ENCODE results near the gene NR4A1. TPM values are rescaled to one million over a fixed set of nuclear protein-coding genes. Genes with fewer than 3 reads are reported as not detected.
A peak's percentile ranks its signal among the peaks of the same experiment; 100 is the strongest.

Gene NR4A1
- total RNA-seq, 6 donors from 2014 or later, result 88.3 to 202 (median 156) TPM

DNA sequence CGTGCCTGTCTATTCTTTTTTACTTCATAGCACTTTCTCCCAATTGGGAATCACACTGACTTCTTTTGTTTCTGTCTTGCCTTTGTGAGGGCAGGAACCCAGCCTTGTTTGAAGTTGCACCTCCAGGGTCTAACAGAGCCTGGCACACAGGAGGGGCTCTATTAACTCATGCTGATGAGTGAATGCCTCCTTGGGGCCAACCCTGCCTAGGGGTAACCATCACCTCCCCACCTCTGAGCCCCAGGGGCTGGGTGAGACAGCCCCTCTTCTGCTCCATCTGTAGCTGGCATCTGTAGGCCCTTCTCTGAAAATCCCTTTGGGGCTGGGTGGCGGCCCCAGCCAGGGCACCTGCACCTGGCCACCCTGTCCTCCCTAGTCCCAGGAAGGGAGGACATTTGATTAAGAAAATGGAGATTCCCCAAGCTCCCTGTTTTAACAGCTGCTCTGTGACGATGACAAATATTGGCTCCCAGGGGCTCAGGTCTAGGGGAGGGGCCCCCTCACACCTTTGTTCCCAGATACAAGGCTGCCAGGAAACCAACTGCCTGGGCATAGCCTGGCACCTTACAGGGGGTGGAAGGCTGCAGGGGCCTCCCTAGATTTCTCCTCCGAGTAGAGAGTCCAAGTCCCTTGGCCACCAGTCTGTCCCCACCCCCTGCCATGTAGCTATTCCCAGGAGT, 32.7 kb upstream of the NR4A1 start:
- WGBS, 2 donors, result 68 to 90% methylated on average over 1 to 4 of the region's 4 CpGs
- DNase-seq, result no peak
- TF ChIP-seq EP300 (IDR thresholded peaks at IDR 0.05) (no peak), POLR2A (IDR thresholded peaks at IDR 0.05) (no peak), POLR2AphosphoS5 (IDR thresholded peaks at IDR 0.05) (peak in 1 of 2 donors; percentile 25)
- H3K4me1 ChIP-seq, result peaks cover 7 to 21% (median 15%) of the 10 kb centered on the region in 4 donors
- H3K36me3 ChIP-seq, result peaks cover 2 to 22% (median 17%) of the 10 kb centered on the region in 4 donors
- no peak for ATAC-seq (ENCODE audit: low FRiP score in 2 of 2)
- no peaks in the 10 kb centered on the region for H3K9me3 ChIP-seq
- no peak overlapping the region for H3K27ac ChIP-seq
- H3K4me3 ChIP-seq, result no peak overlapping the region
- no peaks in the 10 kb centered on the region for H3K27me3 ChIP-seq

DNA sequence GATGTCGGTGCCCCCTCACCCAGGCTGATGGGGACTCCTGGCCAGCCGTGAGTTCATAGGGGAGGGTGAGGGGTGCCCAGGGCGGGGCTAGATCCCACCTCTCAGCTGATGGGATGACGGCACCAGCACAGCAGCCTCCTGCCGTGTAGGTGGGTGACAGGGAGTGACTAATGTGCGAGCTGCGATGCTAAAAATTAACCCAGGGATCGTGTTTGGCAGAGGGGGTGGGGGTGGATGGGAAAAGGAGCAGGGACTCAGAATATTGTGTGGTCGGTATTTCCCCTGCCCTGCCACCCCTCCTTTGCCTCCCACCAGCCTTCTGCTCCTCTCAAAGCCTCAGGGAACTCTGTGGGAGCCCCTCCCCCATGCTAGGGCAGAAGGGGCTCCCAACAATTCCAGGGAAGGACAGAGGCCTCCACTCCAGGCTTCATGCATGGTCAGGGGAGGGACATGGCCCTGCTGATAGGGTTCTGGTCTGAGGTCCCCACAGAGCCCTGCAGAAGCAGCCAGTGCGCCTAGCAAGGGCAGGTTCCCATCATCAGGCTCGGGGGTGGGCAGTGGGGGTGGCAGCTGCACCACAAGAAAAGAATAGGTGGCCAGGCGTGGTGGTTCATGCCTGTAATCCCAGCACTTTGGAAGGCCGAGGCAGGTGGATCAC, 32.0 kb upstream of the NR4A1 start:
- Histone ChIP-seq H3K4me3 (no peak overlapping the region), H3K9me3 (no peaks in the 10 kb centered on the region), H3K27ac (no peak overlapping the region), H3K27me3 (no peaks in the 10 kb centered on the region), H3K4me1 (peaks cover 13 to 27% (median 21%) of the 10 kb centered on the region in 4 donors), H3K36me3 (peaks cover 0 to 15% (median 11%) of the 10 kb centered on the region in 4 donors)
- TF ChIP-seq EP300 (IDR thresholded peaks at IDR 0.05) (no peak), CTCF (IDR thresholded peaks at IDR 0.05) (no peak), POLR2A (IDR thresholded peaks at IDR 0.05) (no peak), POLR2AphosphoS5 (IDR thresholded peaks at IDR 0.05) (no peak)
- WGBS, 2 donors, result 68 to 76% methylated on average over 9 to 13 of the region's 13 CpGs
- no peak for ATAC-seq (ENCODE audit: low FRiP score in 2 of 2)
- DNase-seq, result no peak

- peaks cover 28 to 42% (median 34%) of the 10 kb centered on the region in 4 donors for H3K4me1 ChIP-seq
- H3K36me3 ChIP-seq, result peaks cover 0 to 4% (median under 1%) of the 10 kb centered on the region in 4 donors
- H3K4me3 ChIP-seq, result no peak overlapping the region
- no peaks in the 10 kb centered on the region for H3K9me3 ChIP-seq
- H3K27me3 ChIP-seq, result no peaks in the 10 kb centered on the region
- DNase-seq (peak in 1 of 2 donors; percentile 55), ATAC-seq (ENCODE audit: low FRiP score in 2 of 2) (peak; percentile 22 to 41)
- peak overlapping the region in 1 of 4 donors; percentile 37 for H3K27ac ChIP-seq
- 22 to 33% methylated on average over 8 to 9 of the region's 9 CpGs for WGBS, 2 donors
- TF ChIP-seq CTCF (IDR thresholded peaks at IDR 0.05), result peak; percentile 56 to 81 (median 72)
- no peak for TF ChIP-seq POLR2A (IDR thresholded peaks at IDR 0.05)
- TF ChIP-seq POLR2AphosphoS5 (IDR thresholded peaks at IDR 0.05), result no peak
- no peak for TF ChIP-seq EP300 (IDR thresholded peaks at IDR 0.05)
Observed at GRCh38 chr12:52020539-52021336, 30.5 kb upstream of the NR4A1 start.

DNA sequence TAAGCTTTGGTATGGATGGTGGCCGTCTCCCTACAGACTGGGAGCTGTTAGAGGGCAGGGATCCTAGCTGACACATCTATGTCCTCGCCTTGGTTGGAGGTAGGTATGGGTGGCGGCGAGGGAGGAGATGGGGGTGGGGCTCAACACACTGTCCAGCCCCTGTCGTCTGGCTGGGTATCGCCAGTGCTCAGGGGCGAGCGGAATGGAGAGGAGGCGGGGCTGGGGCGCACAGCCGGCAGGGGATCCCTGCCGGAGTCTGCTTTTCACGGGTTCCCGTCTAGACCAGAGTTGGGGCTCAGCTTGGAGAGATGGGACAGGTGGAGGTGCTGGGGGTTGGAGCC, 28.4 kb upstream of the NR4A1 start:
- no peak for DNase-seq
- H3K4me3 ChIP-seq, result peak overlapping the region; percentile 36 to 61 (median 48)
- peak overlapping the region; percentile 67 to 87 (median 77) for H3K27ac ChIP-seq
- peaks cover 34 to 49% (median 43%) of the 10 kb centered on the region in 4 donors for H3K4me1 ChIP-seq
- no peaks in the 10 kb centered on the region for H3K27me3 ChIP-seq
- no peaks in the 10 kb centered on the region for H3K9me3 ChIP-seq
- WGBS, 2 donors, result 9 to 15% methylated on average over 8 to 14 of the region's 14 CpGs
- H3K36me3 ChIP-seq, result no peaks in the 10 kb centered on the region
- TF ChIP-seq CTCF (IDR thresholded peaks at IDR 0.05) (no peak), POLR2AphosphoS5 (IDR thresholded peaks at IDR 0.05) (no peak), POLR2A (IDR thresholded peaks at IDR 0.05) (no peak), EP300 (IDR thresholded peaks at IDR 0.05) (no peak)
- peak in 1 of 2 donors; percentile 0 for ATAC-seq (ENCODE audit: low FRiP score in 2 of 2)

All from upper lobe of left lung (tissue), 6 donors.